IPS-NIHi7 (cell line): ENCODE data around the gene GSS.
A peak's percentile ranks its signal among the peaks of the same experiment; 100 is the strongest.
"Not testable (repeated sequence)": the region's sequence is repeated elsewhere in the genome, so short reads cannot be mapped to it uniquely, and the experiment has no call there.

Source experiments
- DNase-seq: peaks from one replicate; pipeline ENCODE4 v3.0.0; 2012; ENCODE audit warnings: mixed read lengths; ENCODE audit errors: extremely low spot score

The GSS gene

GRCh38 chr20:34907616-34908469 lies 47.8 kb downstream of the GSS start:
- DNase-seq, result peak; percentile 33

- no peak for DNase-seq
These were observed 51.4 kb downstream of the GSS start for GRCh38 chr20:34904202-34904621.

GRCh38 chr20:34898731-34899130 lies 56.9 kb downstream of the GSS start:
- not testable (repeated sequence) for DNase-seq

GRCh38 chr20:34898129-34898528 lies 57.5 kb downstream of the GSS start:
- not testable (repeated sequence) for DNase-seq

- DNase-seq, result no peak
These were observed 59.5 kb downstream of the GSS start for GRCh38 chr20:34896086-34896621.

- DNase-seq, result no peak
These were observed 60.1 kb downstream of the GSS start for GRCh38 chr20:34895465-34895864.

- DNase-seq, result no peak
These were observed 60.9 kb downstream of the GSS start for GRCh38 chr20:34894723-34895122.

- DNase-seq, result no peak
These were observed 62.9 kb downstream of the GSS start for GRCh38 chr20:34892671-34893070.

- no peak for DNase-seq
These were observed 64.2 kb downstream of the GSS start for GRCh38 chr20:34891166-34892062.

GRCh38 chr20:34888468-34888867 lies 67.1 kb downstream of the GSS start:
- DNase-seq, result no peak

- no peak for DNase-seq
These were observed 68.6 kb downstream of the GSS start for GRCh38 chr20:34887023-34887422.

- DNase-seq, result no peak
These were observed 69.5 kb downstream of the GSS start for GRCh38 chr20:34886122-34886521.

GRCh38 chr20:34884260-34884659 lies 71.3 kb downstream of the GSS start:
- no peak for DNase-seq

GRCh38 chr20:34883809-34884208 lies 71.8 kb downstream of the GSS start:
- DNase-seq, result no peak

- no peak for DNase-seq
These were observed 72.4 kb downstream of the GSS start for GRCh38 chr20:34883087-34883688.

- no peak for DNase-seq
These were observed 73.9 kb downstream of the GSS start for GRCh38 chr20:34881689-34882088.

- not testable (repeated sequence) for DNase-seq
These were observed 74.6 kb downstream of the GSS start for GRCh38 chr20:34880971-34881370.

- no peak for DNase-seq
These were observed 75.3 kb downstream of the GSS start for GRCh38 chr20:34880215-34880850.
